OCI-LY3 (cell line): ENCODE results near the gene FHOD3.

Experiments used
- EZH2phosphoT487 ChIP-seq: fragments of 200-600 bp; shearing (Covaris generic); IDR thresholded peaks from 2 replicates; pipeline ENCODE4 v1.6.1; 2018; ENCODE audit warnings: antibody characterized with exemption, mixed run types, low read depth
- TF ChIP-seq, protein P1 (sequence below): fragments of 200-600, 300-600 bp; sonication (generic); IDR thresholded peaks from 2 replicates; pipeline ENCODE4 v1.5.1; 2014; ENCODE audit warnings: antibody characterized with exemption, low read length, low read depth

DNA sequence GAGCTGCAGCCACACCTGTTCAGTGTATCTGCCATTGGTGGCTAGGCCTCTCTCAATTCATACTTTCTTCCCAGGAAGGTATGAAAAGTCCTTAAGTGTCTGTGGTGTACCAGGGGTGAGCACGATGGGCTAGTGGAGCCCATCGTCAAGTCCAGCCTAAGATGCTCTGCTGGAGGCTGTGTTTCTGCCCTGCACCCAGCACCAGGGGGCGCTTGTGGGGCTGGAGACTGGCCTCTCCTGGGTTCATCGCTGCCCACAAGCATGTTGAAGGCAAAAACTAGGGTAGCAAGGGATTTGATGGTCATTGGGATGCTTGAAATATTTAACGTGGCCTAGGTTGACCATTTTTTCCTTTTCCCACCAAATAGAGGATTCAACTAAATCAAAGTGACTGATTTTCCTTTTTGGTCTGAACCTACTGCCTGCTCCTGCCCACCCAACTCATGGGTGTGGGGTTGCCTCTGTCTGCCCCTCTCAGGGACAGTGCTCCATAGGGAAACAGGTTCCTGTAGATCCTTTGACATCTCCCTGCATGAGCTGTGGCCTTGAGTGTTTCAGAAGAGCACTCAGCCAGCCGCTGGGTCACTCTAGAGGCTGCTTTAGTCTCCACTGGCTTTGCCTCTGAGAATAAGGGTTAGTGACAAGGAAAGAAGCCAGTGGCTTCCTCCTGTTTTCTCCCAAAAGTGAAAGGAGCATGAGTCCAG is 472.2 kb downstream of the FHOD3 start:
- TF ChIP-seq, protein P1, sequence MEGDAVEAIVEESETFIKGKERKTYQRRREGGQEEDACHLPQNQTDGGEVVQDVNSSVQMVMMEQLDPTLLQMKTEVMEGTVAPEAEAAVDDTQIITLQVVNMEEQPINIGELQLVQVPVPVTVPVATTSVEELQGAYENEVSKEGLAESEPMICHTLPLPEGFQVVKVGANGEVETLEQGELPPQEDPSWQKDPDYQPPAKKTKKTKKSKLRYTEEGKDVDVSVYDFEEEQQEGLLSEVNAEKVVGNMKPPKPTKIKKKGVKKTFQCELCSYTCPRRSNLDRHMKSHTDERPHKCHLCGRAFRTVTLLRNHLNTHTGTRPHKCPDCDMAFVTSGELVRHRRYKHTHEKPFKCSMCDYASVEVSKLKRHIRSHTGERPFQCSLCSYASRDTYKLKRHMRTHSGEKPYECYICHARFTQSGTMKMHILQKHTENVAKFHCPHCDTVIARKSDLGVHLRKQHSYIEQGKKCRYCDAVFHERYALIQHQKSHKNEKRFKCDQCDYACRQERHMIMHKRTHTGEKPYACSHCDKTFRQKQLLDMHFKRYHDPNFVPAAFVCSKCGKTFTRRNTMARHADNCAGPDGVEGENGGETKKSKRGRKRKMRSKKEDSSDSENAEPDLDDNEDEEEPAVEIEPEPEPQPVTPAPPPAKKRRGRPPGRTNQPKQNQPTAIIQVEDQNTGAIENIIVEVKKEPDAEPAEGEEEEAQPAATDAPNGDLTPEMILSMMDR = peak; percentile 47
- TF ChIP-seq EZH2phosphoT487 = no peak
